ENCODE results near the gene MVB12B. TPM values are rescaled to one million over a fixed set of nuclear protein-coding genes. Genes with fewer than 3 reads are reported as not detected.

The MVB12B gene
- total RNA-seq, 1 experiment from 2014 or later = 9.4 TPM

DNA sequence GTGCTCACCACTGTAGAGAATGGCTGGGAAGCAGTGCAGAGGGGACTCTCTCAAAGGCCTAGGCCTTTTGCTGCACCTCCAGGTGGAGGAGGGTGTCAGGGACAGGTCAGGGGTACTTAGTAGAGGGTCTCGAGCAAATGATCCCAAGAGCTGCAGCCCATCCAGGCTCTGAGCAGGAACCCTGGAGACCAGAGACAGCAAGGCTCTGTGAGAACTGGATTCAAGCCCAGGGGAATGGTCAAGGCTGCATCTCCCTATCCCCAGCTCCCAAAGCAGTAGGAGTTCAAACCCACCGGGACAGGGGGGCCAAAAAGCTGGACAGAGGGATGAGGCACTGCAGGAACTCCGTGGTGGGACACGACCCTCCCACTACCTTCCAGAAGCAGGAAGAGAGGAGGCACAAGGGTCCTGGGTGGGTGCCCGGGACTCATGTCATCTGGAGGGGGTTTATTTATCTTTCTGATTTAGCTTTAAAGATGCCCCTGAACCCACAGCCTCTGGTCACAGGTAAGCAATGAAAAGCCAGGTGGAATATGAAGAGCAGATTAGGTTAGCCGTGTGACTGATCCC, 124.8 kb downstream of the MVB12B start:
- ChIA-PET POLR2A (no interaction called here), CTCF (no interaction called here)
- Histone ChIP-seq H3K27ac (ENCODE audit: low read length) (no peak overlapping the region), H3K4me3 (ENCODE audit: low read depth in 2 of 2, low read length in 2 of 2) (no peak overlapping the region), H3K9me3 (ENCODE audit: control insufficient read depth, insufficient read depth, low read depth, low read length) (no peaks in the 10 kb centered on the region), H3K4me1 (ENCODE audit: control insufficient read depth, insufficient read depth, low read length) (no peaks in the 10 kb centered on the region), H3K27me3 (ENCODE audit: control insufficient read depth, insufficient read depth, low read length) (no peaks in the 10 kb centered on the region), H3K36me3 (ENCODE audit: control insufficient read depth, insufficient read depth, low read length) (no peaks in the 10 kb centered on the region)
- no TSS peak for BruUV-seq (replicated peaks)
- TF ChIP-seq TCF7L2 (IDR thresholded peaks at IDR 0.05; ENCODE audit: low read depth, low read length) (no peak), POLR2AphosphoS5 (IDR thresholded peaks at IDR 0.05; ENCODE audit: low read depth, low read length) (no peak), SIN3A (IDR thresholded peaks at IDR 0.05; ENCODE audit: borderline replicate concordance, insufficient read depth, low read depth, low read length) (no peak)
- TF ChIP-seq, protein P1, sequence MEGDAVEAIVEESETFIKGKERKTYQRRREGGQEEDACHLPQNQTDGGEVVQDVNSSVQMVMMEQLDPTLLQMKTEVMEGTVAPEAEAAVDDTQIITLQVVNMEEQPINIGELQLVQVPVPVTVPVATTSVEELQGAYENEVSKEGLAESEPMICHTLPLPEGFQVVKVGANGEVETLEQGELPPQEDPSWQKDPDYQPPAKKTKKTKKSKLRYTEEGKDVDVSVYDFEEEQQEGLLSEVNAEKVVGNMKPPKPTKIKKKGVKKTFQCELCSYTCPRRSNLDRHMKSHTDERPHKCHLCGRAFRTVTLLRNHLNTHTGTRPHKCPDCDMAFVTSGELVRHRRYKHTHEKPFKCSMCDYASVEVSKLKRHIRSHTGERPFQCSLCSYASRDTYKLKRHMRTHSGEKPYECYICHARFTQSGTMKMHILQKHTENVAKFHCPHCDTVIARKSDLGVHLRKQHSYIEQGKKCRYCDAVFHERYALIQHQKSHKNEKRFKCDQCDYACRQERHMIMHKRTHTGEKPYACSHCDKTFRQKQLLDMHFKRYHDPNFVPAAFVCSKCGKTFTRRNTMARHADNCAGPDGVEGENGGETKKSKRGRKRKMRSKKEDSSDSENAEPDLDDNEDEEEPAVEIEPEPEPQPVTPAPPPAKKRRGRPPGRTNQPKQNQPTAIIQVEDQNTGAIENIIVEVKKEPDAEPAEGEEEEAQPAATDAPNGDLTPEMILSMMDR (IDR thresholded peaks at IDR 0.05) = no peak
- TF ChIP-seq, protein P2, sequence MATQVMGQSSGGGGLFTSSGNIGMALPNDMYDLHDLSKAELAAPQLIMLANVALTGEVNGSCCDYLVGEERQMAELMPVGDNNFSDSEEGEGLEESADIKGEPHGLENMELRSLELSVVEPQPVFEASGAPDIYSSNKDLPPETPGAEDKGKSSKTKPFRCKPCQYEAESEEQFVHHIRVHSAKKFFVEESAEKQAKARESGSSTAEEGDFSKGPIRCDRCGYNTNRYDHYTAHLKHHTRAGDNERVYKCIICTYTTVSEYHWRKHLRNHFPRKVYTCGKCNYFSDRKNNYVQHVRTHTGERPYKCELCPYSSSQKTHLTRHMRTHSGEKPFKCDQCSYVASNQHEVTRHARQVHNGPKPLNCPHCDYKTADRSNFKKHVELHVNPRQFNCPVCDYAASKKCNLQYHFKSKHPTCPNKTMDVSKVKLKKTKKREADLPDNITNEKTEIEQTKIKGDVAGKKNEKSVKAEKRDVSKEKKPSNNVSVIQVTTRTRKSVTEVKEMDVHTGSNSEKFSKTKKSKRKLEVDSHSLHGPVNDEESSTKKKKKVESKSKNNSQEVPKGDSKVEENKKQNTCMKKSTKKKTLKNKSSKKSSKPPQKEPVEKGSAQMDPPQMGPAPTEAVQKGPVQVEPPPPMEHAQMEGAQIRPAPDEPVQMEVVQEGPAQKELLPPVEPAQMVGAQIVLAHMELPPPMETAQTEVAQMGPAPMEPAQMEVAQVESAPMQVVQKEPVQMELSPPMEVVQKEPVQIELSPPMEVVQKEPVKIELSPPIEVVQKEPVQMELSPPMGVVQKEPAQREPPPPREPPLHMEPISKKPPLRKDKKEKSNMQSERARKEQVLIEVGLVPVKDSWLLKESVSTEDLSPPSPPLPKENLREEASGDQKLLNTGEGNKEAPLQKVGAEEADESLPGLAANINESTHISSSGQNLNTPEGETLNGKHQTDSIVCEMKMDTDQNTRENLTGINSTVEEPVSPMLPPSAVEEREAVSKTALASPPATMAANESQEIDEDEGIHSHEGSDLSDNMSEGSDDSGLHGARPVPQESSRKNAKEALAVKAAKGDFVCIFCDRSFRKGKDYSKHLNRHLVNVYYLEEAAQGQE (IDR thresholded peaks at IDR 0.05; ENCODE audit: insufficient read depth in 1 of 2, low read depth in 2 of 2, low read length in 1 of 2) = no peak
- in situ Hi-C loops (cut with HindIII; ENCODE audit: low pct_unique_long_range_greater_than_20kb, low sequenced_read_pairs) (no loop called here), intact Hi-C loops (cut with micrococcal nuclease; ENCODE audit: unreplicated experiment) (no loop called here)
- DNase-seq (ENCODE audit: low read depth, low spot score) = no peak
- ATAC-seq = no peak

DNA sequence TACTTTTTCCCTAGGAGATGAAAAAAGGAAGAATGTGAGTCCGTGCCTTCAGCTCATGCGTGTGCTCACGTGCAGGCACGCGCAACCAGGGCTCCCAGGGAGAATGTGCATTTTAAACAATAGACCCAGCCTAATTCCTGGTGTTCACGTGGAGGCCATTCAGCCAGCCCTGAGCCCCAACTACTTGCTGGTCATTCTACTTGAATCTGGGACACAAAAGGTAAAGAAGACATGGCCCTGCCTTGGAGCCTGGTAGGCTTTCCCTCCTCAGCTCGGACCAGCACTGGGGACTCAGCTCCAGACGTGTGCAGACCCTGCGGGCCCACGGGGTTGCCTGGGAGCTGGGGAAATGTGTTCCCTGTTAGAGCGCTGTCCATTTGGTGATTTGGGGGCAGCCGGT, 125.5 kb downstream of the MVB12B start:
- H3K27me3 ChIP-seq (ENCODE audit: control insufficient read depth, insufficient read depth, low read length) = no peaks in the 10 kb centered on the region
- CTCF ChIA-PET = no interaction called here

More for the DNA sequence above, 125.5 kb downstream of the MVB12B start:
- DNase-seq (ENCODE audit: low read depth, low spot score) (no peak), ATAC-seq (no peak)
- in situ Hi-C loops (cut with HindIII; ENCODE audit: low pct_unique_long_range_greater_than_20kb, low sequenced_read_pairs) = no loop called here
- TF ChIP-seq POLR2AphosphoS5 (IDR thresholded peaks at IDR 0.05; ENCODE audit: low read depth, low read length) = no peak
- TF ChIP-seq, protein P2 (IDR thresholded peaks at IDR 0.05; ENCODE audit: insufficient read depth in 1 of 2, low read depth in 2 of 2, low read length in 1 of 2) = no peak
- no peak for TF ChIP-seq SIN3A (IDR thresholded peaks at IDR 0.05; ENCODE audit: borderline replicate concordance, insufficient read depth, low read depth, low read length)
- TF ChIP-seq, protein P1 (IDR thresholded peaks at IDR 0.05) = no peak
- Histone ChIP-seq H3K9me3 (ENCODE audit: control insufficient read depth, insufficient read depth, low read depth, low read length) (no peaks in the 10 kb centered on the region), H3K4me3 (ENCODE audit: low read depth in 2 of 2, low read length in 2 of 2) (no peak overlapping the region), H3K36me3 (ENCODE audit: control insufficient read depth, insufficient read depth, low read length) (no peaks in the 10 kb centered on the region), H3K27ac (ENCODE audit: low read length) (no peak overlapping the region), H3K4me1 (ENCODE audit: control insufficient read depth, insufficient read depth, low read length) (no peaks in the 10 kb centered on the region)
- POLR2A ChIA-PET = no interaction called here
- no TSS peak for BruUV-seq (replicated peaks)
- intact Hi-C loops (cut with micrococcal nuclease; ENCODE audit: unreplicated experiment) = no loop called here
